ENCODE data around the gene RBM47. TPM values are rescaled to one million over a fixed set of nuclear protein-coding genes. Genes with fewer than 3 reads are reported as not detected.

RBM47 gene
- total and polyA plus RNA-seq, 7 experiments from 2014 or later: 0.17 to 47.2 (median 1.9) TPM

DNA sequence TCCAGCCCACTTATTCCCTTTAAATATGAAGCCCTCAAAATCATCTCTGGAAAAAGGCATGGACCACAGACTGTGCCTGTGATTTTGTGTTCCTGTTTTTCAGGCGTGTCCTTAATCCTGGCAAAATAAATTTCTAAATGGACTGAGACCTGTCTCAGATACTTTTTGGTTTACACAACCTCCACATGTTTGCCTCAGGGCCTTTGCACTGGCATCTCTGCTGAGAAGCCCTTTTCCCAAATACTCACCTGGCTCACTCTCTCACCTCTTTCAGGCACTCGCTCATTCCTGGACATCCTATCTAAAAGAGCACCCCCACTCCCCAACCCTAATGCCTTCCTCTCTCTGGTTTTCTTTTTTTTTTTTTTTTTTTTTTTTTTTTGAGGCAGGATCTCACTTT lies 254.0 kb downstream of the RBM47 start:
- POLR2A ChIA-PET: no interaction called here
- Mint-ChIP-seq H3K36me3 (no peaks in the 10 kb centered on the region), H3K9me3 (peaks cover 0 to 2% (median 0%) of the 10 kb centered on the region in 11 donors), H3K4me1 (no peaks in the 10 kb centered on the region), H3K4me3 (no peak overlapping the region), H3K27ac (peak overlapping the region in 1 of 9 donors; percentile 31), H3K27me3 (peaks cover 0 to 5% (median 0%) of the 10 kb centered on the region in 5 donors)
- no peak for ATAC-seq
- no peak for DNase-seq
- CTCF ChIA-PET: no interaction called here
- Histone ChIP-seq H3K36me3 (ENCODE audit: control insufficient read depth in 2 of 3, insufficient read depth in 3 of 3, low read length in 3 of 3) (no peaks in the 10 kb centered on the region), H3K4me1 (ENCODE audit: control insufficient read depth in 2 of 2, insufficient read depth in 2 of 2, low read length in 2 of 2) (no peaks in the 10 kb centered on the region), H3K27ac (ENCODE audit: low read depth, low read length) (no peak overlapping the region), H3K9me3 (ENCODE audit: control insufficient read depth in 2 of 3, low read length in 3 of 3) (no peaks in the 10 kb centered on the region), H3K4me3 (ENCODE audit: low read length) (no peak overlapping the region), H3K27me3 (ENCODE audit: control insufficient read depth in 2 of 2, insufficient read depth in 2 of 2, low read length in 2 of 2) (no peaks in the 10 kb centered on the region)
- intact Hi-C loops (cut with micrococcal nuclease): no loop called here

GRCh38 chr4:40375095-40375494 lies 254.6 kb downstream of the RBM47 start:
- H3K4me3 Mint-ChIP-seq: no peak overlapping the region
- H3K36me3 ChIP-seq (ENCODE audit: control insufficient read depth in 2 of 3, insufficient read depth in 3 of 3, low read length in 3 of 3): no peaks in the 10 kb centered on the region
- H3K4me1 Mint-ChIP-seq: no peaks in the 10 kb centered on the region
- H3K4me1 ChIP-seq (ENCODE audit: control insufficient read depth in 2 of 2, insufficient read depth in 2 of 2, low read length in 2 of 2): no peaks in the 10 kb centered on the region
- ATAC-seq (no peak), DNase-seq (no peak)
- H3K27ac ChIP-seq (ENCODE audit: low read depth, low read length): no peak overlapping the region
- H3K27ac Mint-ChIP-seq: no peak overlapping the region
- peaks cover 0 to 5% (median 0%) of the 10 kb centered on the region in 5 donors for H3K27me3 Mint-ChIP-seq
- POLR2A ChIA-PET: no interaction called here
- intact Hi-C loops (cut with micrococcal nuclease): no loop called here
- H3K9me3 Mint-ChIP-seq: no peaks in the 10 kb centered on the region
- CTCF ChIA-PET: no interaction called here
- no peaks in the 10 kb centered on the region for H3K36me3 Mint-ChIP-seq
- H3K9me3 ChIP-seq (ENCODE audit: control insufficient read depth in 2 of 3, low read length in 3 of 3): no peaks in the 10 kb centered on the region
- H3K4me3 ChIP-seq (ENCODE audit: low read length): no peak overlapping the region
- H3K27me3 ChIP-seq (ENCODE audit: control insufficient read depth in 2 of 2, insufficient read depth in 2 of 2, low read length in 2 of 2): no peaks in the 10 kb centered on the region

GRCh38 chr4:40373636-40374035 lies 256.0 kb downstream of the RBM47 start:
- Mint-ChIP-seq H3K36me3 (no peaks in the 10 kb centered on the region), H3K4me1 (no peaks in the 10 kb centered on the region), H3K9me3 (no peaks in the 10 kb centered on the region), H3K4me3 (no peak overlapping the region), H3K27me3 (peaks cover 0 to 5% (median 0%) of the 10 kb centered on the region in 5 donors), H3K27ac (no peak overlapping the region)
- H3K4me1 ChIP-seq (ENCODE audit: control insufficient read depth in 2 of 2, insufficient read depth in 2 of 2, low read length in 2 of 2): no peaks in the 10 kb centered on the region
- no peaks in the 10 kb centered on the region for H3K27me3 ChIP-seq (ENCODE audit: control insufficient read depth in 2 of 2, insufficient read depth in 2 of 2, low read length in 2 of 2)
- ChIA-PET CTCF (no interaction called here), POLR2A (no interaction called here)
- intact Hi-C loops (cut with micrococcal nuclease): no loop called here
- ATAC-seq: no peak
- H3K4me3 ChIP-seq (ENCODE audit: low read length): no peak overlapping the region
- H3K27ac ChIP-seq (ENCODE audit: low read depth, low read length): no peak overlapping the region
- no peak for DNase-seq
- no peaks in the 10 kb centered on the region for H3K36me3 ChIP-seq (ENCODE audit: control insufficient read depth in 2 of 3, insufficient read depth in 3 of 3, low read length in 3 of 3)
- no peaks in the 10 kb centered on the region for H3K9me3 ChIP-seq (ENCODE audit: control insufficient read depth in 2 of 3, low read length in 3 of 3)

Small RNA genes lying within 50 kb of the gene (microRNA-seq; reads per million reads assigned to microRNA genes)
- gene MIR4802 (ENCODE audit: borderline microRNAs expressed): not detected

Other genes starting within 250 kb of the RBM47 start
- gene NSUN7, start 120.1 kb upstream of the RBM47 start, total RNA-seq: under 1 TPM in 2 of 5 experiments, not detected in 3; 0.15 to 0.50 TPM
- not detected for gene NSUN7, start 120.1 kb upstream of the RBM47 start, polyA plus RNA-seq

Measured in naive thymus-derived CD4-positive, alpha-beta T cell (primary cell).